ENCODE data around the gene EPHB2. TPM values are rescaled to one million over a fixed set of nuclear protein-coding genes. Genes with fewer than 3 reads are reported as not detected.

Gene EPHB2
- total and polyA plus RNA-seq, 2 of the 13 experiments (the other 11 are each of a cell fraction or from before 2014, with no cell fraction given) = 0.03 to 0.11 TPM

DNA sequence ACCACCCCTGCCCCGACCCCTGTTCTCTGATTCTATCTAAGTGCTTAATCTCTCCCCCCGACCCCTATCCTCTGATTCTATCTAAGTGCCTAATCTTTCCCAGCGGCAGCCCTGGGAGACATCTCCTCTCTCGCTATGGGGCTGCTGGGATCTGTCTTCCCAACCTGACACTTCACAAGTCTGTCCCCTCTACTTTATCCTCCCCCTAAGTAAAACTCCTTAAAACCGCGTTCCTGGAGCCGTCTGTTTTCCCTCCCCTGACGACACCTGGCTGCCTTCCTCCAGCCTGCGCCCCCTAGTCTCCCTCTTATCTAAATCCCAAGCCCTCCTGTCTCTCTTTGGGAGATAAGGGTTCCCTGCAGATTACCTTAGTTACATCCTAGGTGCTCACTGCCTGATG, 30.5 kb downstream of the EPHB2 start:
- intact Hi-C loops (cut with micrococcal nuclease; ENCODE audit: unreplicated experiment) (no loop called here), in situ Hi-C loops (cut with HindIII; ENCODE audit: extremely low pct_ligation_motif_present, low pct_unique_long_range_greater_than_20kb) (no loop called here)
- Histone ChIP-seq H3K4me1 (ENCODE audit: insufficient read depth, low read length) (0 out of 2 replicates have a peak, but pooled peaks cover 2% of the 10 kb centered on the region), H2AFZ (ENCODE audit: low read length) (no peak overlapping the region), H3K9me3 (ENCODE audit: low read length) (no peaks in the 10 kb centered on the region), H3K4me3 (replicated peaks in 1 of 3; ENCODE audit: insufficient read depth in 1 of 3, low read depth in 2 of 3, low read length in 3 of 3) (no peak overlapping the region), H3K79me2 (ENCODE audit: insufficient read depth, low read length) (no peaks in the 10 kb centered on the region), H3K36me3 (replicated peaks in 1 of 2; ENCODE audit: control insufficient read depth in 1 of 2, insufficient read depth in 2 of 2, low read length in 2 of 2) (no peaks in the 10 kb centered on the region), H3K9ac (ENCODE audit: insufficient read depth, low read depth, low read length) (no peak overlapping the region), H3K27me3 (ENCODE audit: control insufficient read depth in 1 of 2, insufficient read depth in 2 of 2, low read length in 2 of 2) (peaks cover 0 to 12% of the 10 kb centered on the region in 2 experiments; a peak in 2 of 5 replicates), H3K27ac (ENCODE audit: extremely low read length, insufficient read depth, low read length) (no peak overlapping the region), H4K20me1 (ENCODE audit: insufficient read depth, low read length) (no peaks in the 10 kb centered on the region), H3K4me2 (ENCODE audit: low read depth, low read length) (no peak overlapping the region)
- ChIA-PET CTCF (ENCODE audit: low intra/inter-chr PET ratio, low total read pairs) (no interaction called here), POLR2A (no interaction called here)
- no peak for ATAC-seq
- TF ChIP-seq, protein P1, sequence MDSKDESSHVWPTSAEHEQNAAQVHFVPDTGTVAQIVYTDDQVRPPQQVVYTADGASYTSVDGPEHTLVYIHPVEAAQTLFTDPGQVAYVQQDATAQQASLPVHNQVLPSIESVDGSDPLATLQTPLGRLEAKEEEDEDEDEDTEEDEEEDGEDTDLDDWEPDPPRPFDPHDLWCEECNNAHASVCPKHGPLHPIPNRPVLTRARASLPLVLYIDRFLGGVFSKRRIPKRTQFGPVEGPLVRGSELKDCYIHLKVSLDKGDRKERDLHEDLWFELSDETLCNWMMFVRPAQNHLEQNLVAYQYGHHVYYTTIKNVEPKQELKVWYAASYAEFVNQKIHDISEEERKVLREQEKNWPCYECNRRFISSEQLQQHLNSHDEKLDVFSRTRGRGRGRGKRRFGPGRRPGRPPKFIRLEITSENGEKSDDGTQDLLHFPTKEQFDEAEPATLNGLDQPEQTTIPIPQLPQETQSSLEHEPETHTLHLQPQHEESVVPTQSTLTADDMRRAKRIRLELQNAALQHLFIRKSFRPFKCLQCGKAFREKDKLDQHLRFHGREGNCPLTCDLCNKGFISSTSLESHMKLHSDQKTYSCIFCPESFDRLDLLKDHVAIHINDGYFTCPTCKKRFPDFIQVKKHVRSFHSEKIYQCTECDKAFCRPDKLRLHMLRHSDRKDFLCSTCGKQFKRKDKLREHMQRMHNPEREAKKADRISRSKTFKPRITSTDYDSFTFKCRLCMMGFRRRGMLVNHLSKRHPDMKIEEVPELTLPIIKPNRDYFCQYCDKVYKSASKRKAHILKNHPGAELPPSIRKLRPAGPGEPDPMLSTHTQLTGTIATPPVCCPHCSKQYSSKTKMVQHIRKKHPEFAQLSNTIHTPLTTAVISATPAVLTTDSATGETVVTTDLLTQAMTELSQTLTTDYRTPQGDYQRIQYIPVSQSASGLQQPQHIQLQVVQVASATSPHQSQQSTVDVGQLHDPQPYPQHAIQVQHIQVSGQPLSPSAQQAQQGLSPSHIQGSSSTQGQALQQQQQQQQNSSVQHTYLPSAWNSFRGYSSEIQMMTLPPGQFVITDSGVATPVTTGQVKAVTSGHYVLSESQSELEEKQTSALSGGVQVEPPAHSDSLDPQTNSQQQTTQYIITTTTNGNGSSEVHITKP (CRISPR knock-in tag; IDR thresholded peaks at IDR 0.05; ENCODE audit: low read depth) = no peak
- no peak for TF ChIP-seq ZSCAN9 (CRISPR knock-in tag; IDR thresholded peaks at IDR 0.05; ENCODE audit: borderline replicate concordance)
- TF ChIP-seq, protein P2, sequence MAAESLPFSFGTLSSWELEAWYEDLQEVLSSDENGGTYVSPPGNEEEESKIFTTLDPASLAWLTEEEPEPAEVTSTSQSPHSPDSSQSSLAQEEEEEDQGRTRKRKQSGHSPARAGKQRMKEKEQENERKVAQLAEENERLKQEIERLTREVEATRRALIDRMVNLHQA (CRISPR knock-in tag; IDR thresholded peaks at IDR 0.05) = no peak
- TF ChIP-seq POGZ (CRISPR knock-in tag; IDR thresholded peaks at IDR 0.05) = no peak
- TF ChIP-seq KMT2A (CRISPR knock-in tag; IDR thresholded peaks at IDR 0.05) = no peak
- TF ChIP-seq, protein P3, sequence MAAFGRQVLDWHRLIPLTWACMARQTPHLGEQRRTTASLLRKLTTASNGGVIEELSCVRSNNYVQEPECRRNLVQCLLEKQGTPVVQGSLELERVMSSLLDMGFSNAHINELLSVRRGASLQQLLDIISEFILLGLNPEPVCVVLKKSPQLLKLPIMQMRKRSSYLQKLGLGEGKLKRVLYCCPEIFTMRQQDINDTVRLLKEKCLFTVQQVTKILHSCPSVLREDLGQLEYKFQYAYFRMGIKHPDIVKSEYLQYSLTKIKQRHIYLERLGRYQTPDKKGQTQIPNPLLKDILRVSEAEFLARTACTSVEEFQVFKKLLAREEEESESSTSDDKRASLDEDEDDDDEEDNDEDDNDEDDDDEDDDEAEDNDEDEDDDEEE (CRISPR knock-in tag; IDR thresholded peaks at IDR 0.05) = no peak
- no peak for TF ChIP-seq ZNF781 (CRISPR knock-in tag; IDR thresholded peaks at IDR 0.05; ENCODE audit: borderline replicate concordance, not compliant biosample characterization)
- TF ChIP-seq, protein P4, sequence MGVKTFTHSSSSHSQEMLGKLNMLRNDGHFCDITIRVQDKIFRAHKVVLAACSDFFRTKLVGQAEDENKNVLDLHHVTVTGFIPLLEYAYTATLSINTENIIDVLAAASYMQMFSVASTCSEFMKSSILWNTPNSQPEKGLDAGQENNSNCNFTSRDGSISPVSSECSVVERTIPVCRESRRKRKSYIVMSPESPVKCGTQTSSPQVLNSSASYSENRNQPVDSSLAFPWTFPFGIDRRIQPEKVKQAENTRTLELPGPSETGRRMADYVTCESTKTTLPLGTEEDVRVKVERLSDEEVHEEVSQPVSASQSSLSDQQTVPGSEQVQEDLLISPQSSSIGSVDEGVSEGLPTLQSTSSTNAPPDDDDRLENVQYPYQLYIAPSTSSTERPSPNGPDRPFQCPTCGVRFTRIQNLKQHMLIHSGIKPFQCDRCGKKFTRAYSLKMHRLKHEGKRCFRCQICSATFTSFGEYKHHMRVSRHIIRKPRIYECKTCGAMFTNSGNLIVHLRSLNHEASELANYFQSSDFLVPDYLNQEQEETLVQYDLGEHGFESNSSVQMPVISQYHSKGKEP (CRISPR knock-in tag; IDR thresholded peaks at IDR 0.05) = no peak
- TF ChIP-seq ZSCAN21 (CRISPR knock-in tag; IDR thresholded peaks at IDR 0.05; ENCODE audit: borderline replicate concordance) = no peak
- TF ChIP-seq ATF1 (CRISPR knock-in tag; IDR thresholded peaks at IDR 0.05) = no peak
- TF ChIP-seq SALL2 (CRISPR knock-in tag; IDR thresholded peaks at IDR 0.05) = no peak
- no peak for TF ChIP-seq HNRNPK (IDR thresholded peaks at IDR 0.05; ENCODE audit: low read depth, low read length, poor library complexity, severe bottlenecking)
- TF ChIP-seq, protein P5, sequence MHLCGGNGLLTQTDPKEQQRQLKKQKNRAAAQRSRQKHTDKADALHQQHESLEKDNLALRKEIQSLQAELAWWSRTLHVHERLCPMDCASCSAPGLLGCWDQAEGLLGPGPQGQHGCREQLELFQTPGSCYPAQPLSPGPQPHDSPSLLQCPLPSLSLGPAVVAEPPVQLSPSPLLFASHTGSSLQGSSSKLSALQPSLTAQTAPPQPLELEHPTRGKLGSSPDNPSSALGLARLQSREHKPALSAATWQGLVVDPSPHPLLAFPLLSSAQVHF (CRISPR knock-in tag; IDR thresholded peaks at IDR 0.05) = no peak
- WGBS (ENCODE audit: low lambda C conversion rate) = 29% methylated on average over 9 of the region's 9 CpGs
- no peak for FAIRE-seq
- no peak for DNase-seq (ENCODE audit: low spot score)
- BruUV-seq (replicated peaks) = no TSS peak

Data from HepG2 (cell line).